Measurements from ENCODE around the gene SLC25A13. TPM values are rescaled to one million over a fixed set of nuclear protein-coding genes. Genes with fewer than 3 reads are reported as not detected.

SLC25A13 gene
- total RNA-seq, 1 experiment from 2014 or later: 19.5 TPM

DNA sequence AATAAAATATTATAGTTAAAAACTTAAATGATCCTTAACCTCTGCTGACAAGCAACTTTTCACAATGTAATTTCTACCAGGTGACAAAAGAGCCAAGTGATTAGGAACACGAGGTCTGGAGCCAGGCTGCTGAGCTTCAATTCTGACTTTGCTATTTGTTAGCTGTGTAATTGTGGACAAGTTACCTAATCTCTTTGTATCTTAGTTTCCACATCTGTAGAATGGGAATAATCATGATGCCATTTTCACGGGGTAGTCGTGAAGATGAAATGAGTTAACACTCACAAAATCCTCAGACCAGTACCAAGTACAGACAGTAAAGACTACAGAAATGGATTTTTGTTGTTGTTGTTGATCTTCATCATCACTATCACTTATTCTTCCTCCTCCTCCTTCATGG, 144.5 kb downstream of the SLC25A13 start:
- no peak for ATAC-seq
- peaks cover 11% of the 10 kb centered on the region; the same call in 1 of the 2 replicates for H3K4me1 ChIP-seq (ENCODE audit: insufficient read depth, low read length)

DNA sequence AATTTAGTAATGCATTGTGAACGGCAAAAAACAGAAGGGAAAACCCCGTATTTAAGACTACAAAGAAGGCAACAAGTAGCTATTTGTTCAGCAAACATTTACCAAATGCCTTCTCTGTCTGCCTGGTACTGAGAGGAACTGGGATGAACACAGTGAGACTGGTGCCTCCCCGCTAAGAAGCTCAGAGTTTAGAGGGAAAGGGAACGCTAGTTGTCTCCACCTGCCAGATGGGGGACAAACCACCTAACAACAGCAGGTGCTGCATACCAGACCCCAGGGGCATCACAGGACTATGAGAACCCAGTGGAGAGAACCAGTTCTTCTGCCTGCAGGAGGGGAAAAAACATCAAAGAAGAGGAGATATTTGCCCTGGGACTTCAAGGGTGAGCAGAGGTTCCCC, 147.1 kb downstream of the SLC25A13 start:
- DNase-seq (no peak), ATAC-seq (no peak)
- Histone ChIP-seq H3K27me3 (ENCODE audit: low read length) (no peaks in the 10 kb centered on the region), H3K9ac (ENCODE audit: low read length) (no peak overlapping the region), H3K27ac (ENCODE audit: low read length) (no peak overlapping the region), H3K79me2 (ENCODE audit: low read length) (no peaks in the 10 kb centered on the region), H3K4me2 (ENCODE audit: low read length) (no peak overlapping the region), H3K36me3 (ENCODE audit: low read depth, low read length) (peaks cover 6% of the 10 kb centered on the region; the same call in 1 of the 2 replicates), H3K4me1 (ENCODE audit: insufficient read depth, low read length) (peaks cover 11% of the 10 kb centered on the region; the same call in 1 of the 2 replicates), H3F3A (ENCODE audit: low read length, unreplicated experiment) (no peaks in the 10 kb centered on the region), H3K9me2 (replicated peaks; ENCODE audit: low read length) (no peaks in the 10 kb centered on the region), H2AFZ (ENCODE audit: low read length) (no peak overlapping the region), H3K9me3 (ENCODE audit: low read length) (no peaks in the 10 kb centered on the region), H4K20me1 (ENCODE audit: low read length) (no peaks in the 10 kb centered on the region), H3K4me3 (ENCODE audit: low read length) (no peak overlapping the region)
- no peak for TF ChIP-seq EZH2phosphoT487 (IDR thresholded peaks at IDR 0.05; ENCODE audit: borderline replicate concordance, low read length)
- TF ChIP-seq, protein P1, sequence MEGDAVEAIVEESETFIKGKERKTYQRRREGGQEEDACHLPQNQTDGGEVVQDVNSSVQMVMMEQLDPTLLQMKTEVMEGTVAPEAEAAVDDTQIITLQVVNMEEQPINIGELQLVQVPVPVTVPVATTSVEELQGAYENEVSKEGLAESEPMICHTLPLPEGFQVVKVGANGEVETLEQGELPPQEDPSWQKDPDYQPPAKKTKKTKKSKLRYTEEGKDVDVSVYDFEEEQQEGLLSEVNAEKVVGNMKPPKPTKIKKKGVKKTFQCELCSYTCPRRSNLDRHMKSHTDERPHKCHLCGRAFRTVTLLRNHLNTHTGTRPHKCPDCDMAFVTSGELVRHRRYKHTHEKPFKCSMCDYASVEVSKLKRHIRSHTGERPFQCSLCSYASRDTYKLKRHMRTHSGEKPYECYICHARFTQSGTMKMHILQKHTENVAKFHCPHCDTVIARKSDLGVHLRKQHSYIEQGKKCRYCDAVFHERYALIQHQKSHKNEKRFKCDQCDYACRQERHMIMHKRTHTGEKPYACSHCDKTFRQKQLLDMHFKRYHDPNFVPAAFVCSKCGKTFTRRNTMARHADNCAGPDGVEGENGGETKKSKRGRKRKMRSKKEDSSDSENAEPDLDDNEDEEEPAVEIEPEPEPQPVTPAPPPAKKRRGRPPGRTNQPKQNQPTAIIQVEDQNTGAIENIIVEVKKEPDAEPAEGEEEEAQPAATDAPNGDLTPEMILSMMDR (conservative IDR thresholded peaks at IDR 0.05; ENCODE audit: low read depth, low read length): no peak
- no peak for TF ChIP-seq EZH2 (IDR thresholded peaks at IDR 0.05; ENCODE audit: low read length, unreplicated experiment)
- POLR2A ChIA-PET (ENCODE audit: unreplicated experiment): no interaction called here
- CTCF ChIA-PET: no interaction called here
- intact Hi-C loops (cut with micrococcal nuclease): no loop called here
- BruUV-seq (replicated peaks): no TSS peak

More for the DNA sequence above, 144.5 kb downstream of the SLC25A13 start:
- Histone ChIP-seq H3K79me2 (ENCODE audit: low read length) (no peaks in the 10 kb centered on the region), H3K36me3 (ENCODE audit: low read depth, low read length) (0 out of 2 replicates have a peak, but pooled peaks cover 3% of the 10 kb centered on the region), H3K4me2 (ENCODE audit: low read length) (no peak overlapping the region), H2AFZ (ENCODE audit: low read length) (no peak overlapping the region), H3K9ac (ENCODE audit: low read length) (no peak overlapping the region), H4K20me1 (ENCODE audit: low read length) (no peaks in the 10 kb centered on the region), H3F3A (ENCODE audit: low read length, unreplicated experiment) (no peaks in the 10 kb centered on the region), H3K4me3 (ENCODE audit: low read length) (no peak overlapping the region), H3K27me3 (ENCODE audit: low read length) (no peaks in the 10 kb centered on the region), H3K27ac (ENCODE audit: low read length) (no peak overlapping the region), H3K9me2 (replicated peaks; ENCODE audit: low read length) (no peaks in the 10 kb centered on the region), H3K9me3 (ENCODE audit: low read length) (no peaks in the 10 kb centered on the region)
- ChIA-PET POLR2A (ENCODE audit: unreplicated experiment) (no interaction called here), CTCF (no interaction called here)
- TF ChIP-seq EZH2phosphoT487 (IDR thresholded peaks at IDR 0.05; ENCODE audit: borderline replicate concordance, low read length) (no peak), EZH2 (IDR thresholded peaks at IDR 0.05; ENCODE audit: low read length, unreplicated experiment) (no peak)
- TF ChIP-seq, protein P1 (conservative IDR thresholded peaks at IDR 0.05; ENCODE audit: low read depth, low read length): no peak
- intact Hi-C loops (cut with micrococcal nuclease): no loop called here
- DNase-seq: no peak
- BruUV-seq (replicated peaks): no TSS peak

DNA sequence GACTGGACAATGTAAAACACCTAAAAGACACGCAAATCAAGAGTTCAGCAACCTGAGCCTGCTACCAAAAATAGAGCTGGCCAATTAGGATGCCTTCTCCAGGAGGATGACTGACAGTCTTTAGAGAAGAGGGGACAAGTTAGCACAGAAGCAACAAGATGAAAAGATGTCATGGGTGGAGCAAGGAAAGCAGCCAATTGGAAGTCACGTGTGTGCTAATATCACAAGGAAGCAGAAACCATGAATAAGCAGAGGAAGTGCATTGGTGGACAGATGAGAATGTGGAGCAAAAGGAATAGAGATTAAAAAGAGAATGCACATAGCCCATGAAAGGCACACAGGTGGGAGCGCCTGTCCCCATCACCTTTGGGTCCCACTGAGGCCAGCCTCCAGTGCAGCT, 148.1 kb downstream of the SLC25A13 start:
- POLR2A ChIA-PET (ENCODE audit: unreplicated experiment): no interaction called here
- no peak for ATAC-seq
- CTCF ChIA-PET: no interaction called here

More for the DNA sequence above, 148.1 kb downstream of the SLC25A13 start:
- H3K9me2 ChIP-seq (replicated peaks; ENCODE audit: low read length): no peaks in the 10 kb centered on the region
- TF ChIP-seq EZH2phosphoT487 (IDR thresholded peaks at IDR 0.05; ENCODE audit: borderline replicate concordance, low read length) (no peak), EZH2 (IDR thresholded peaks at IDR 0.05; ENCODE audit: low read length, unreplicated experiment) (no peak)
- TF ChIP-seq, protein P1 (conservative IDR thresholded peaks at IDR 0.05; ENCODE audit: low read depth, low read length): no peak
- no peaks in the 10 kb centered on the region for H3F3A ChIP-seq (ENCODE audit: low read length, unreplicated experiment)
- no peak overlapping the region for H3K4me3 ChIP-seq (ENCODE audit: low read length)
- 0 out of 2 replicates have a peak, but pooled peaks cover 1% of the 10 kb centered on the region for H3K4me1 ChIP-seq (ENCODE audit: insufficient read depth, low read length)
- H3K9me3 ChIP-seq (ENCODE audit: low read length): no peaks in the 10 kb centered on the region
- H3K79me2 ChIP-seq (ENCODE audit: low read length): no peaks in the 10 kb centered on the region
- intact Hi-C loops (cut with micrococcal nuclease): no loop called here
- H3K9ac ChIP-seq (ENCODE audit: low read length): no peak overlapping the region
- DNase-seq: no peak
- peaks cover 6% of the 10 kb centered on the region for H3K36me3 ChIP-seq (ENCODE audit: low read depth, low read length)
- H3K27me3 ChIP-seq (ENCODE audit: low read length): no peaks in the 10 kb centered on the region
- H3K27ac ChIP-seq (ENCODE audit: low read length): no peak overlapping the region
- H3K4me2 ChIP-seq (ENCODE audit: low read length): no peak overlapping the region
- no peaks in the 10 kb centered on the region for H4K20me1 ChIP-seq (ENCODE audit: low read length)
- BruUV-seq (replicated peaks): no TSS peak
- H2AFZ ChIP-seq (ENCODE audit: low read length): no peak overlapping the region
